ENCODE measurements around the gene CKAP2L.

- TF ChIP-seq CTCF (IDR thresholded peaks at IDR 0.05) = no peak
- TF ChIP-seq EP300 (IDR thresholded peaks at IDR 0.05) = no peak
- TF ChIP-seq POLR2A (IDR thresholded peaks at IDR 0.05) = no peak
- TF ChIP-seq POLR2AphosphoS5 (IDR thresholded peaks at IDR 0.05) = peak in 1 of 3 donors; percentile 48
Observed at GRCh38 chr2:112692495-112692911, 71.9 kb downstream of the CKAP2L start.

Data from suprapubic skin (tissue), 4 donors.